GM19328 (cell line): ENCODE results near the gene EFS.

ENCODE experiments used
- ATAC-seq: cut with Tn5 transposase; IDR thresholded peaks from one replicate; pipeline ENCODE4 v1.9.1; 2021; ENCODE audit warnings: mild to moderate bottlenecking, moderate library complexity; ENCODE audit not compliant: unreplicated experiment

EFS gene

GRCh38 chr14:23359167-23359626 lies 5.8 kb downstream of the EFS start:
- no peak for ATAC-seq

- ATAC-seq, result no peak
These were observed 6.3 kb downstream of the EFS start for GRCh38 chr14:23358553-23359166.

DNA sequence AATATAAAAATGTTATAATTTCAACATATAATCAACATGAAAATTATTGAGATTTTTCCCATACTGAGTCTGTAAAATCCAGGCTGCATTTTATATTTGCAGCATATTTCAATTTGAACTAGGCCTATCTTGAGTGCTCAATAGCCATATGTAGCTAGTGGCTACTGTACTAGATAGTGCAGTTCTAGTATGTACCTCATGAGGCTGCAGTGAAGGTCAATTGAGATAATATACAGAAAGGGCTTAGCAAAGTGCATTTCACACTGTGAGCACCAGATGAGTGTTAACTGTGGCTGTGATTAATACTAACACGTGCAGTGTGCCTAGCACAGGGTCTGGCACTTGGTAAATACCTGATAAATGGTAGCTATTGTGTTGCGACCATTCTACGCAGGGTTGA lies 6.9 kb downstream of the EFS start:
- no peak for ATAC-seq

DNA sequence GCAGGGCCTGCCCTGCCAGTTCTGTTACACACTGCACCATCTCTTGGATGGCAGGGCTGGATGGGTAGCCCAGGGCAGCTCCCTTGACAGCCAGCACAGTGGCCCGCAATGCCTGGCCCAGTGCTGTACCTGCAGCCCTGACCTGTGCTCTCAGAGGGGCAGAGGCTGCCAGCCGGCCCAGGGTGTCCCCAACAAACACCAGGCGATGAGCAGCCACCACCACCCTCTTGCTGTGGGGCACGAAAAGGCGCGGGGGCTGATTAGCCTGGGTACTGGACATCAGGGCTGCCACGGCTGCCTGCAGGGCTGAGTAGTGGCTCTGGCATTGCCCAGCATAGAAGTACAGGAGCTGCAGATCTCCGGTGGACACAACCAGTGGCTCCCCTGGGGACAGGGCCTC lies 7.7 kb downstream of the EFS start:
- ATAC-seq, result no peak

DNA sequence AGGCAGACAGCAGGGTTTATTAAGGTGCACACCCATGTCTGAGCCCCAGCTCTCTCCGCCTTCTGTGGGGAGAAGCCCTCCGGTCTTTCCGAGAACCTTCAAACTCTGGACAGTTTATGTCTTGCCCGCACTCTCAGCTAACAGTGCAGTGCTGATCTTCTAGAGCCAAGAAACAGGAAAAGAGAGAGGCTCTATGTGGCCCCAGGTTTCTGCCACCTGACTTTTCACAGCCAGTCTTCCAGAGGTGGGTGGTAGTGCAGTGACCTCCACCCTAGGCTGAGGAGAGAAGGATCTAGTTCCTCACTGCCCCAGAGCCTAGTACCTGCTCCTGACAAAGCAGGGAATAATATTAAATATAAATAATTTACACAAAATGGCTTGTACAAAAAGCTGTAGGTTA lies 8.3 kb downstream of the EFS start:
- no peak for ATAC-seq

DNA sequence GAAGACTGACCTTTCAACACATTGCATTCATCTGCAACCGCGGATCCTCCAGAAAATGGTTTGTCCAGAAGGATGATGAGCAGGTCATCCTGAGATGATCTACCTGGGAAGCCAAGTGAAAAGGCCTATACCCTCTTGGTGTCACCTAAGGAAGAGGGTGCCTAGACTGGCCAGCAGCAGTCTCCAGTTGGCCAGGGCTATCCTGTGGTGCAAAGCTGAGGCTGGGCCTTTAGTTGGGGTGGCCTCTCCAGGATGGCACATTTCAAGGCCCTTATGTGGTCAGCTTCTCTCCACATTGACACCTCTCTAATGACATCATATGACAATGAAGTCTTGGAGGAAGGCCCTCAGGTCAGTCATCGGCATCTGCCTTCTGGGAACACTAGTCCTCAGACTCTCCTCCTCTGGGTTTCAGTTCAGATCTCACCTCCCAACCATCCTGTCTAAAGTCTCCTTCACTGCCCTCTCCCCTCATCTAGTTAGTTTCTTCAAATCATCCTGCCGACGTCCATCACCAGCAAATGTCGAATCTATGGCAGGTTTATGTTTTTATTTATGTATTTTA lies 9.0 kb downstream of the EFS start:
- ATAC-seq, result no peak

- no peak for ATAC-seq
These were observed 10.0 kb downstream of the EFS start for GRCh38 chr14:23354990-23355389.

DNA sequence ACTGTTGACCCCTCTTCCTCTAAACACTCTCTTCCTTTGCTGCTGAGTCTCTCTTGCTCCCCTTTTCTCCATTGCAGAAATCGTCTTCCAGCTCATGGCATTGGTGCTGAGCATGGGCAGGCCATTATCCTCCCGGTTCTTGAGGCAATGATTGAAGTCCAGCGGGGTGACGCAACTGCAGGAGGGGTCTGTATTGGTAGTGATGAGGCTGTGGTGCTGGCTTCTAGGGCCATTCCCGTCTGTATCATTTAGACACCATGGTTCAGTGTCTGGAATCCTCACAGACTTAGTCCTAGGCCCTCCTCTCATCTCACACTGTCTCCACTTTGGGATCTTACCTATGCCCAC lies 11.6 kb downstream of the EFS start:
- no peak for ATAC-seq

- ATAC-seq, result no peak
These were observed 12.2 kb downstream of the EFS start, which contains the start of gene SLC22A17 for GRCh38 chr14:23352506-23353432. SLC22A17 (minus strand) TSS chr14:23352887.

GRCh38 chr14:23351681-23352505 lies 13.1 kb downstream of the EFS start:
- no peak for ATAC-seq

GRCh38 chr14:23349156-23349845 lies 15.7 kb downstream of the EFS start:
- no peak for ATAC-seq

GRCh38 chr14:23348297-23348655 lies 16.7 kb downstream of the EFS start:
- no peak for ATAC-seq

DNA sequence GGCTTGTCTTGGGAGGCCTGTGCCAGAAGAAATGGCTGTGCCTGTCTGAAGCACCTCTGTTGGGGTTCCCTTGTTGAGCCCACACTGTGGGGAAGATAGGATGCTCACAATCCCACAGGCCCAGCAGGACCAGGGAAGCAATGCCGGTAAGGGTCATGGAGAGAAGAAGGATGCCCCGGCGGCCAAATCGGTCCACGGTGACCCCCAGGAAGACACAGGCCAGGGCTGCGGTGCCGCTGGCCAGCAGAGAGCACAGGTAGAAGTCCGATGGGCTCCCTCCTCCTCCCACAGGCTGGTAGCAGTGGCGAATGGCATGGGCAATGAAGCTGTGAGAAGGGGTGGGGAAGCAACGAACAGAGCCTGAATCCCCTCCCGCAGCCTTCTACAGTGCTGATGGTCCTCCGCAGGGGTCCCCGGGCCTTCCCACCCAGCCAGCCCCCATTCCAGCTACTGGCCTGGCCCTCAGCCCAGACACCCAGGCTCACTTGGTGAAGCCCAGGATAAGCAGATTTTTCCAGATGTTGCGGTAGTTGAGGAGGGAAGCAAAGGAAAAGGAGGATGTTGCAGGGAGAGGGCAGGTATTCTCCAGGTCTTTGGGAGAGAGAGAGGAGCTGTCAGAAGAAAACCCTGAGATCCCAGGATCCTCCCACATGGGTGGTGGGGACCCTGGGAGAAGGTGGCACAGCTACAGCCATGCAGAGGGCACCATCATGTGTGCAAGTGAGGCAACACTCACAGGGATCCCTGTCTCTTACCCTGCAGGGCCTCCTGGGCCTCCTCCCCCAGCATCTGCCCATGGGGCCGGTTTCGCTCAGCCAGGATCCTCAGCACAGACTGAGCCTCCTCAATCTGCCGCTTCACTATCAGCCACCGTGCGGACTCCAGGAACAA lies 17.3 kb downstream of the EFS start:
- ATAC-seq, result no peak

DNA sequence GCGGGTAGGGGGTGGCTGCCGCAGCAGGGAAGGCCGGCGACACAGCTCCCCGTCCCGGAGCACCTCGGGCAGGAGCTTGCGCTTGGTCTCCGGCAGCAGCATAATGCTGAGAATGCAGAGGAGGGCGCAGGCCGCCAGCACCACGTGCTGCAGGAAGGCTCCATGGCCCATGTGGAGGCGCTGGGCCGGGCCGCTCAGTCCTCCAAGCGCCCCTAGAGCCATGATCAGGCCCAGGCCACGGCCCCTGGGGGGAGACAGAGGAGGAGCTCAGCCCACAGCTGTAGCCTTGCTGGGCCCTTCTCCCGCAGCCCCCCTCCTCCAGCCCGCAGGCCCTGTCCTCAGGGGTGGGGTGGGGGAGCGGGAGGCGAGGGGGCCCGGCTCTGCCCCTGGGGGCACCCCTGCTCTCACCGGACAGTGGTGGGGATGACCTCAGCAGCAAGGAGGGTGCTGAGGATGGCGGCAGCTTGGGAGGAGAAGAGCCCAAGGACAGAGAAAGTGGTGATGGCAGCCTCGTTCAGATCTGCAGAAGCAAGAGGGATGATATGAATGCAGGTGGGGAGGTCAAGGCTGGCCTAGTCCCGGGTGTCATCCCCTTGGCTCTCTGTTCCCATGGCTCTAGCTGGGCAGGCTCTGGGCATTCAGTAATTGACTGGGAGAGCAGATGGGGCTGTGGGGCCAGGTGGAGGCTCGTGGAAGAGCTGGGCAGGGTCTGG lies 18.1 kb downstream of the EFS start:
- ATAC-seq, result no peak

DNA sequence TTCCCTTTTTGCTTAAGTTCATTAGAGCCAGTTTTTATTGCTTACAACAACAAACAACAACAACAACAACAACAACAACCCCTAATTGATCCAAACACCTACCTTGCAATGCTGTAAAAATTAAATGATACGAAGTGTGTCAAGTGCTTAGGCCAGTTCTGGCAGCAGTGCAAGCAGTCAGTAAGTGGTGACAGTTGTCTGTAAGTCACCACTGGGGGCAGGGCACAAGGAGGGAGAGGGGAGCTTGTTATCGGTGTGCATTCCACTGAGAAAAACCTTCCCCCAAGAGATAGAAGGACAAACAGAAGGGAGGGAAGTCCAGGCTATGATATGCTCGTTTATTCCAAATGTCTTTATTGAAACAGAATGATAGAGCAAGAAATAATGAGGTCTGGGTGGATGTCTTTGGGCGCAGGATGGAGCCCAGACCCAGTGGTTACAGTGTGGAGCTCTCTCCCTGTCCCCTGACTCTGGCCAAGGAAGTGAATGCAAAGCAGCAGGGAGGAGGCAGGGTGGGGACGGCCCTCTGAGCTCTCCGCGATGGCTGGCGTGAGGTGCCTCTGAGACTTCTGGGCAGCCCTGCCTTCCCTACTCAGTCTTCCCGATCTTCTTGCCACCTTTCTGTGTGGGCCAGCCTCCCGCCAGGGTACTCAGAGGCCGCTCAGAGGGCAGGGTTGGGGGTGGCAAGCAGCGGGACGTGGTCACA lies 18.8 kb downstream of the EFS start:
- no peak for ATAC-seq

- no peak for ATAC-seq
These were observed 20.5 kb downstream of the EFS start for GRCh38 chr14:23344481-23344880.

GRCh38 chr14:23339506-23340268 lies 25.3 kb downstream of the EFS start:
- no peak for ATAC-seq

- no peak for ATAC-seq
These were observed 29.3 kb downstream of the EFS start for GRCh38 chr14:23335623-23336022.
